ENCODE results near the gene MBD5.
"Not testable (repeated sequence)": the region's sequence is repeated elsewhere in the genome, so short reads cannot be mapped to it uniquely, and the experiment has no call there.

Gene MBD5

GRCh38 chr2:148021059-148021861, at the start of gene MBD5:
MBD5 (plus strand) TSS chr2:148021091.
- H3K27ac ChIP-seq (ENCODE audit: low read length), result peak within 1 kb of the TSS; percentile 91
- no peaks in the 10 kb centered on the region for H3K36me3 ChIP-seq (ENCODE audit: control insufficient read depth in 2 of 2, insufficient read depth in 2 of 2, low read length in 2 of 2)
- H3K27me3 ChIP-seq (ENCODE audit: control insufficient read depth in 1 of 2, insufficient read depth in 2 of 2, low read length in 2 of 2), result no peaks in the 10 kb centered on the region
- H3K9me3 ChIP-seq (ENCODE audit: control insufficient read depth in 2 of 2, low read length in 2 of 2), result no peaks in the 10 kb centered on the region
- peak within 1 kb of the TSS; percentile 95 to 100 for H3K4me3 ChIP-seq (ENCODE audit: low read length in 2 of 2)
- H3K4me1 ChIP-seq (ENCODE audit: control insufficient read depth, insufficient read depth, low read length), result peaks cover 4% of the 10 kb centered on the region
- H3K9ac ChIP-seq (ENCODE audit: low read length in 2 of 2), result peak within 1 kb of the TSS; percentile 92 to 93

GRCh38 chr2:147976102-147976501, 44.8 kb upstream of the MBD5 start:
- H3K4me3 ChIP-seq (ENCODE audit: low read length in 2 of 2), result no peak overlapping the region
- H3K9ac ChIP-seq (ENCODE audit: low read length in 2 of 2), result no peak overlapping the region
- no peaks in the 10 kb centered on the region for H3K9me3 ChIP-seq (ENCODE audit: control insufficient read depth in 2 of 2, low read length in 2 of 2)
- H3K27me3 ChIP-seq (ENCODE audit: control insufficient read depth in 1 of 2, insufficient read depth in 2 of 2, low read length in 2 of 2), result no peaks in the 10 kb centered on the region
- no peaks in the 10 kb centered on the region for H3K36me3 ChIP-seq (ENCODE audit: control insufficient read depth in 2 of 2, insufficient read depth in 2 of 2, low read length in 2 of 2)
- no peaks in the 10 kb centered on the region for H3K4me1 ChIP-seq (ENCODE audit: control insufficient read depth, insufficient read depth, low read length)
- H3K27ac ChIP-seq (ENCODE audit: low read length), result no peak overlapping the region

- no peak overlapping the region for H3K9ac ChIP-seq (ENCODE audit: low read length in 2 of 2)
- no peaks in the 10 kb centered on the region for H3K9me3 ChIP-seq (ENCODE audit: control insufficient read depth in 2 of 2, low read length in 2 of 2)
- no peak overlapping the region for H3K27ac ChIP-seq (ENCODE audit: low read length)
- H3K4me3 ChIP-seq (ENCODE audit: low read length in 2 of 2), result no peak overlapping the region
- no peaks in the 10 kb centered on the region for H3K4me1 ChIP-seq (ENCODE audit: control insufficient read depth, insufficient read depth, low read length)
- H3K27me3 ChIP-seq (ENCODE audit: control insufficient read depth in 1 of 2, insufficient read depth in 2 of 2, low read length in 2 of 2), result no peaks in the 10 kb centered on the region
- H3K36me3 ChIP-seq (ENCODE audit: control insufficient read depth in 2 of 2, insufficient read depth in 2 of 2, low read length in 2 of 2), result no peaks in the 10 kb centered on the region
Measured at GRCh38 chr2:147977679-147978078, 43.2 kb upstream of the MBD5 start.

- Histone ChIP-seq H3K9me3 (ENCODE audit: control insufficient read depth in 2 of 2, low read length in 2 of 2) (no peaks in the 10 kb centered on the region), H3K27me3 (ENCODE audit: control insufficient read depth in 1 of 2, insufficient read depth in 2 of 2, low read length in 2 of 2) (no peaks in the 10 kb centered on the region), H3K9ac (ENCODE audit: low read length in 2 of 2) (no peak overlapping the region), H3K36me3 (ENCODE audit: control insufficient read depth in 2 of 2, insufficient read depth in 2 of 2, low read length in 2 of 2) (no peaks in the 10 kb centered on the region), H3K4me1 (ENCODE audit: control insufficient read depth, insufficient read depth, low read length) (no peaks in the 10 kb centered on the region), H3K4me3 (ENCODE audit: low read length in 2 of 2) (no peak overlapping the region), H3K27ac (ENCODE audit: low read length) (no peak overlapping the region)
Measured at GRCh38 chr2:147980940-147981528, 39.9 kb upstream of the MBD5 start.

- Histone ChIP-seq H3K27me3 (ENCODE audit: control insufficient read depth in 1 of 2, insufficient read depth in 2 of 2, low read length in 2 of 2) (no peaks in the 10 kb centered on the region), H3K9ac (ENCODE audit: low read length in 2 of 2) (no peak overlapping the region), H3K4me3 (ENCODE audit: low read length in 2 of 2) (no peak overlapping the region), H3K27ac (ENCODE audit: low read length) (no peak overlapping the region), H3K9me3 (ENCODE audit: control insufficient read depth in 2 of 2, low read length in 2 of 2) (no peaks in the 10 kb centered on the region), H3K36me3 (ENCODE audit: control insufficient read depth in 2 of 2, insufficient read depth in 2 of 2, low read length in 2 of 2) (no peaks in the 10 kb centered on the region), H3K4me1 (ENCODE audit: control insufficient read depth, insufficient read depth, low read length) (no peaks in the 10 kb centered on the region)
Measured at GRCh38 chr2:147989102-147989501, 31.8 kb upstream of the MBD5 start.

GRCh38 chr2:147989809-147990403, 31.0 kb upstream of the MBD5 start:
- Histone ChIP-seq H3K4me3 (ENCODE audit: low read length in 2 of 2) (no peak overlapping the region), H3K4me1 (ENCODE audit: control insufficient read depth, insufficient read depth, low read length) (no peaks in the 10 kb centered on the region), H3K9me3 (ENCODE audit: control insufficient read depth in 2 of 2, low read length in 2 of 2) (no peaks in the 10 kb centered on the region), H3K27me3 (ENCODE audit: control insufficient read depth in 1 of 2, insufficient read depth in 2 of 2, low read length in 2 of 2) (no peaks in the 10 kb centered on the region), H3K9ac (ENCODE audit: low read length in 2 of 2) (no peak overlapping the region), H3K27ac (ENCODE audit: low read length) (no peak overlapping the region), H3K36me3 (ENCODE audit: control insufficient read depth in 2 of 2, insufficient read depth in 2 of 2, low read length in 2 of 2) (peaks cover 0 to under 1% of the 10 kb centered on the region in 2 donors)

GRCh38 chr2:147994965-147995364, 25.9 kb upstream of the MBD5 start:
- H3K36me3 ChIP-seq (ENCODE audit: control insufficient read depth in 2 of 2, insufficient read depth in 2 of 2, low read length in 2 of 2); H3K27ac ChIP-seq (ENCODE audit: low read length); H3K4me1 ChIP-seq (ENCODE audit: control insufficient read depth, insufficient read depth, low read length); H3K4me3 ChIP-seq (ENCODE audit: low read length in 2 of 2); H3K27me3 ChIP-seq (ENCODE audit: control insufficient read depth in 1 of 2, insufficient read depth in 2 of 2, low read length in 2 of 2); H3K9ac ChIP-seq (ENCODE audit: low read length in 2 of 2); H3K9me3 ChIP-seq (ENCODE audit: control insufficient read depth in 2 of 2, low read length in 2 of 2): not testable (repeated sequence)

- Histone ChIP-seq H3K27ac (ENCODE audit: low read length) (no peak overlapping the region), H3K9me3 (ENCODE audit: control insufficient read depth in 2 of 2, low read length in 2 of 2) (no peaks in the 10 kb centered on the region), H3K9ac (ENCODE audit: low read length in 2 of 2) (no peak overlapping the region), H3K27me3 (ENCODE audit: control insufficient read depth in 1 of 2, insufficient read depth in 2 of 2, low read length in 2 of 2) (no peaks in the 10 kb centered on the region), H3K36me3 (ENCODE audit: control insufficient read depth in 2 of 2, insufficient read depth in 2 of 2, low read length in 2 of 2) (peaks cover 0 to 2% of the 10 kb centered on the region in 2 donors), H3K4me1 (ENCODE audit: control insufficient read depth, insufficient read depth, low read length) (no peaks in the 10 kb centered on the region), H3K4me3 (ENCODE audit: low read length in 2 of 2) (no peak overlapping the region)
Measured at GRCh38 chr2:147996828-147997227, 24.1 kb upstream of the MBD5 start.

- H3K27me3 ChIP-seq (ENCODE audit: control insufficient read depth in 1 of 2, insufficient read depth in 2 of 2, low read length in 2 of 2), result no peaks in the 10 kb centered on the region
- H3K27ac ChIP-seq (ENCODE audit: low read length), result no peak overlapping the region
- no peak overlapping the region for H3K9ac ChIP-seq (ENCODE audit: low read length in 2 of 2)
- no peaks in the 10 kb centered on the region for H3K4me1 ChIP-seq (ENCODE audit: control insufficient read depth, insufficient read depth, low read length)
- H3K36me3 ChIP-seq (ENCODE audit: control insufficient read depth in 2 of 2, insufficient read depth in 2 of 2, low read length in 2 of 2), result peaks cover 0 to 2% of the 10 kb centered on the region in 2 donors
- H3K9me3 ChIP-seq (ENCODE audit: control insufficient read depth in 2 of 2, low read length in 2 of 2), result no peaks in the 10 kb centered on the region
- no peak overlapping the region for H3K4me3 ChIP-seq (ENCODE audit: low read length in 2 of 2)
Measured at GRCh38 chr2:147998203-147998602, 22.7 kb upstream of the MBD5 start.

- Histone ChIP-seq H3K4me3 (ENCODE audit: low read length in 2 of 2) (no peak overlapping the region), H3K4me1 (ENCODE audit: control insufficient read depth, insufficient read depth, low read length) (no peaks in the 10 kb centered on the region), H3K9ac (ENCODE audit: low read length in 2 of 2) (no peak overlapping the region), H3K27me3 (ENCODE audit: control insufficient read depth in 1 of 2, insufficient read depth in 2 of 2, low read length in 2 of 2) (no peaks in the 10 kb centered on the region), H3K9me3 (ENCODE audit: control insufficient read depth in 2 of 2, low read length in 2 of 2) (no peaks in the 10 kb centered on the region), H3K27ac (ENCODE audit: low read length) (no peak overlapping the region), H3K36me3 (ENCODE audit: control insufficient read depth in 2 of 2, insufficient read depth in 2 of 2, low read length in 2 of 2) (peaks cover 0 to 2% of the 10 kb centered on the region in 2 donors)
Measured at GRCh38 chr2:147999126-147999525, 21.8 kb upstream of the MBD5 start.

GRCh38 chr2:148000095-148000494, 20.8 kb upstream of the MBD5 start:
- Histone ChIP-seq H3K27me3 (ENCODE audit: control insufficient read depth in 1 of 2, insufficient read depth in 2 of 2, low read length in 2 of 2) (no peaks in the 10 kb centered on the region), H3K9ac (ENCODE audit: low read length in 2 of 2) (no peak overlapping the region), H3K36me3 (ENCODE audit: control insufficient read depth in 2 of 2, insufficient read depth in 2 of 2, low read length in 2 of 2) (peaks cover 0 to under 1% of the 10 kb centered on the region in 2 donors), H3K9me3 (ENCODE audit: control insufficient read depth in 2 of 2, low read length in 2 of 2) (no peaks in the 10 kb centered on the region), H3K4me3 (ENCODE audit: low read length in 2 of 2) (no peak overlapping the region), H3K27ac (ENCODE audit: low read length) (no peak overlapping the region), H3K4me1 (ENCODE audit: control insufficient read depth, insufficient read depth, low read length) (no peaks in the 10 kb centered on the region)
